Measurements from ENCODE around the gene SUN5.

SUN5 gene

DNA sequence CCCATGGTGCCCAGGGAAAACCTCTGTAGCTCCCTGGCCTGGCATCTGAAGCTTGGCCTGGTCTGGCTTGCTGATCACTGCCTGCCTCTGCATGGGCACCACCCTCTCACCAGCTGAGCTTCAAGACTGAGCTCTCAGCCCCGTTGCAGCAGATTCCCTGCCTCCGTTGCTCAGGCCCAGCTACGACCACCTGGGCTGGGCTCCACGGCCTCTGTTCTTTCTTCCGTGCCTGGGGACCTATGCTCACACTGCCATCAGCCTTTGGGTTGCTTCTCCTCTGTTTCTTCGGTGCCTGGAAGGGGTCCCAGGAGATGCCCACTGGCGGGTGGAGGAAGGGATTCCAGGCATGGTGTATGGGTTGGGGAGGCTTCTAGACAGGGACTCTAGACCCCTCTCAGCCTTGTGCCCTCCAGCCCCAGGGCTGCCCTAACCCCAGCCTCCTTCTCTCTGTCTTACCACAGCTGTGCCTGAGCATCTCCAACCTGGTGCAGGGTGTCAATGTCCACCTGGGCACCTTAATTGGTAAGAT lies 12.4 kb upstream of the SUN5 start:
- TF ChIP-seq, protein P1, sequence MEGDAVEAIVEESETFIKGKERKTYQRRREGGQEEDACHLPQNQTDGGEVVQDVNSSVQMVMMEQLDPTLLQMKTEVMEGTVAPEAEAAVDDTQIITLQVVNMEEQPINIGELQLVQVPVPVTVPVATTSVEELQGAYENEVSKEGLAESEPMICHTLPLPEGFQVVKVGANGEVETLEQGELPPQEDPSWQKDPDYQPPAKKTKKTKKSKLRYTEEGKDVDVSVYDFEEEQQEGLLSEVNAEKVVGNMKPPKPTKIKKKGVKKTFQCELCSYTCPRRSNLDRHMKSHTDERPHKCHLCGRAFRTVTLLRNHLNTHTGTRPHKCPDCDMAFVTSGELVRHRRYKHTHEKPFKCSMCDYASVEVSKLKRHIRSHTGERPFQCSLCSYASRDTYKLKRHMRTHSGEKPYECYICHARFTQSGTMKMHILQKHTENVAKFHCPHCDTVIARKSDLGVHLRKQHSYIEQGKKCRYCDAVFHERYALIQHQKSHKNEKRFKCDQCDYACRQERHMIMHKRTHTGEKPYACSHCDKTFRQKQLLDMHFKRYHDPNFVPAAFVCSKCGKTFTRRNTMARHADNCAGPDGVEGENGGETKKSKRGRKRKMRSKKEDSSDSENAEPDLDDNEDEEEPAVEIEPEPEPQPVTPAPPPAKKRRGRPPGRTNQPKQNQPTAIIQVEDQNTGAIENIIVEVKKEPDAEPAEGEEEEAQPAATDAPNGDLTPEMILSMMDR (IDR thresholded peaks at IDR 0.05), result no peak
- no peak overlapping the region for H3K27ac ChIP-seq
- no peak overlapping the region for H3K4me3 ChIP-seq (ENCODE audit: low read depth in 1 of 2, low read length in 1 of 2)
- no peaks in the 10 kb centered on the region for H3K4me1 ChIP-seq (ENCODE audit: control insufficient read depth in 1 of 2, insufficient read depth in 1 of 2, low read depth in 1 of 2, low read length in 1 of 2)
- H3K9me3 ChIP-seq, result no peaks in the 10 kb centered on the region
- no peaks in the 10 kb centered on the region for H3K36me3 ChIP-seq
- no peaks in the 10 kb centered on the region for H3K27me3 ChIP-seq

DNA sequence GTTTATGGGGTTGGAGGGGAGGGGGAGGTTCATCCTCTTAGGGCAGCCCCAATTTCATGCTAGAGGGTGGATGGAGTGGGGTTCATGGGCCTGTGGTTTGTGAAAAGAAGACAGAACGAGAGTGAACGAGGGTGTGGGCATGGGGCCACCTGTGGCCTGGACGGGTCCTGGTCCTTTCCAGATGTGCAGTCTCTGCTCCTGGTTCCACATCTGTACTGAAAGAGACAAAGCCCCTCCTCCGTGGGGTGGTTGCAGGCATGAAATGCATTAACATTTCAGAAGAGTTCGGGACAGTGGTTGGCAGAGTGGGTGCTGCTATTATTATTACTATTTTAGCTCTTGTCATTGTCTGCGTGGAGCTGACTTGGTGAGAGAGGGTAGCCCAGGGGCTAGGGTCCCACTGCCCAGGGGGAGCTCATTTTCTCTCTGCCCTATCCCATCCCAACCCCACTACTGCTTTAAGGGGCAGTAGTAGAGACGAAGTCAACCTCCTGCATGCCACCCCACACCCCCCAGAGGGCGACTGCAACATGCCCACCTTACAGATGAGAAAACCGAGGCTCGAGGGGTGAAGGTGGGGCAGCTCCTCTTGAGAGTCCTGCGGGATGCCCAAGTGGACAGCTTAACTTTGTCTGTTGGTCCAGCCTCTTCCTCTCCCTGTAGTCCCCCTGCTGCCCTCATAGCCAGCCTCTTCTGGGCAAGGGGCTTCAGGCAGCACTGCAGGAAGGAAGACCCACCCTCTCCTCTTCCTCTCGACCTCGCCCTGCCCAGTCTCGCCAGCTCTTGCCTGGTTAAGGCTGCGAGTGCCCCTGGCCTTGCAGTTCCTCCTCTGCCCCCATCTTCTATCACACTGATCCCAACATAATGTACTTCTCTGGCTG lies 11.7 kb upstream of the SUN5 start:
- Histone ChIP-seq H3K27me3 (no peaks in the 10 kb centered on the region), H3K27ac (no peak overlapping the region), H3K4me1 (ENCODE audit: control insufficient read depth in 1 of 2, insufficient read depth in 1 of 2, low read depth in 1 of 2, low read length in 1 of 2) (no peaks in the 10 kb centered on the region), H3K36me3 (no peaks in the 10 kb centered on the region), H3K9me3 (no peaks in the 10 kb centered on the region), H3K4me3 (ENCODE audit: low read depth in 1 of 2, low read length in 1 of 2) (no peak overlapping the region)
- TF ChIP-seq, protein P1 (IDR thresholded peaks at IDR 0.05), result no peak

DNA sequence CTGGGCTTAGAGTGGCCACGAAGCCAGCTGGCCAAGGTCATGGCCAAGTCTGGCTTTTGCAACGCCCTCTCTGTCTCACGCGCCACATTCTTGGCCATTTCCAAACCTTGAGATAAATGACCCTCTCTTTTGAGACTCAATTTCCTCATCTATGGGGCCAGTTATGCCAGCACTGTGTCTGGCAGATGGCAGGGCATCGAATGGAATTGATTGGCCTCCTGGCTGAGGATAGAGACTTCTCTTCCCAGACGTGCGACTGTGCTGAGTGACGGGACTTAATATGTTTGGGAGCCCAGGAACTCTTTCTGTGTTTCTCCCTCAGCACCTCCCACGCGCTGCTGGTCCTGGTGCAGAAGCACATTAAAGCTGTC lies 10.9 kb upstream of the SUN5 start:
- Histone ChIP-seq H3K27ac (no peak overlapping the region), H3K4me3 (ENCODE audit: low read depth in 1 of 2, low read length in 1 of 2) (no peak overlapping the region), H3K36me3 (no peaks in the 10 kb centered on the region), H3K27me3 (no peaks in the 10 kb centered on the region), H3K4me1 (ENCODE audit: control insufficient read depth in 1 of 2, insufficient read depth in 1 of 2, low read depth in 1 of 2, low read length in 1 of 2) (no peaks in the 10 kb centered on the region), H3K9me3 (no peaks in the 10 kb centered on the region)
- TF ChIP-seq, protein P1 (IDR thresholded peaks at IDR 0.05), result no peak

DNA sequence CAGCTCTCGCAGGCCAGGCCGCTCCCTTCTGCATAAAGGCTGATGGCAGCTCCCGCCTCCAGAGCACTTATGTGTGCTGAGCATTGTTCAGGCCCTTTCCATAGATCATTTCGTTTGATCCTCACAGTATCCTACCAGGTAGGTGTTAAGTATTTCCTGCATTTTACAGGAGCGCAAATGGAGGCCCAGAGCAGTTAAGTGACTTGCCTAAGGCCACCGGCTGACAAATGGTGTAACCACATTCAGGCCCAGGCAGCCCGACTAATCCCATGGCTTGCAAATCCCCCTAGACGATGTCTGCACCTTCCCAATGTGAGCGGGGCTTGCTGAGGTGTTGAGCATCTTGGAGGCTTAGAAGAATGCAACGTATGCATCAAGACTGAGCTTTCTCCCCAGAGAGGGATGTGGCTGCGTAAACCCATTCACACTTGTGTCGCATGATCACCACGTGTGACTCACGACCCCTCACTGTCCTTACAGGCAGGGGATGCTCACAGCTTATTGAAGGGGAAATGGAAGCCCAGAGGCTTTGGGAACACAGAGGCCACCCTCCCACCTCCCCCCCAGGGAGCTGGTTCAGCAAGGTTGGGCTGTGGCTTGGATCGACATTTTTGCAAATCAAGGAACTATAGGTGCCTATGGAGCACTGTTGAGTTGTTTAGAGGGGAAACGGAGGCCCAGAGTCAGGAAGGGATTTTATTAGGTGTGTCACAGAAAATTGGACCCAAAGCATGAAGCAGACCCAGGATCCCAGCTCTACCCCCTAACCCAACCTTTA lies 10.3 kb upstream of the SUN5 start:
- no peaks in the 10 kb centered on the region for H3K36me3 ChIP-seq
- no peaks in the 10 kb centered on the region for H3K27me3 ChIP-seq
- no peaks in the 10 kb centered on the region for H3K4me1 ChIP-seq (ENCODE audit: control insufficient read depth in 1 of 2, insufficient read depth in 1 of 2, low read depth in 1 of 2, low read length in 1 of 2)
- TF ChIP-seq, protein P1 (IDR thresholded peaks at IDR 0.05), result no peak
- H3K9me3 ChIP-seq, result no peaks in the 10 kb centered on the region
- no peak overlapping the region for H3K27ac ChIP-seq
- H3K4me3 ChIP-seq (ENCODE audit: low read depth in 1 of 2, low read length in 1 of 2), result no peak overlapping the region

DNA sequence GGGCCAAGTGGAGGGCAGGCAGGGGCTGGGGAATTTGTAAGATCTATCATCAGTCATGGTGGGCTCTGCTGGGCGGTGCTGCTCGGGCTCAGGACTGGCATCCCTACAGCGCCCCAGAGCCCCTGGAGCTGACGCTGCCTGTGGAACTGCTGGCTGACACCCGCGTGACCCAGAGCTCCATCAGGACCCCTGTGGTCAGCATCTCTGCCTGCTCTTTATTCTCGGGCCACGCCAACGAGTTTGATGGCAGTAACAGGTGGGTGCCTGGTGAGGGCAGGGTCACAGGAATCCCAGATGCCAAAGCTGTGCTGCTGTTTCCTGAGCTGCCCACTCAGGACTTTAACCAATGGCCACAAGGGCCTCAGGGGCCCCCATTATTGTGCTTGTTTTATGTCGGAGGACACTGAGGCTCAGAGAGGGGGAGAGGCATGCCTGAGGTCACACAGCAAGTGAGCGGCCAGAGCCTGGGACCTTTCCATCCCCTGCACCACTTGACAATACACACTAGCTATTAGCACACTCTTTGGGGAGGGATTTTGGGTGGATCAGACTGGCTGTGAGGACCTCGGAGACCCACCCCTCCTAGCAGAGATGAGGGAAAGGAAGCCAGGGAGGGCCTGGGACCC lies 9.6 kb upstream of the SUN5 start:
- Histone ChIP-seq H3K36me3 (no peaks in the 10 kb centered on the region), H3K27ac (no peak overlapping the region), H3K4me3 (ENCODE audit: low read depth in 1 of 2, low read length in 1 of 2) (no peak overlapping the region), H3K4me1 (ENCODE audit: control insufficient read depth in 1 of 2, insufficient read depth in 1 of 2, low read depth in 1 of 2, low read length in 1 of 2) (no peaks in the 10 kb centered on the region), H3K9me3 (no peaks in the 10 kb centered on the region), H3K27me3 (no peaks in the 10 kb centered on the region)
- TF ChIP-seq, protein P1 (IDR thresholded peaks at IDR 0.05), result no peak

Measured in neutrophil (primary cell).